HG03196 (cell line): ENCODE results near the gene TBX22.
"Not testable (repeated sequence)": the region's sequence is repeated elsewhere in the genome, so short reads cannot be mapped to it uniquely, and the experiment has no call there.

Experiments
- ATAC-seq: cut with Tn5 transposase; IDR thresholded peaks from one replicate; pipeline ENCODE4 v1.9.1; 2021; ENCODE audit not compliant: unreplicated experiment

The TBX22 gene, protein sequence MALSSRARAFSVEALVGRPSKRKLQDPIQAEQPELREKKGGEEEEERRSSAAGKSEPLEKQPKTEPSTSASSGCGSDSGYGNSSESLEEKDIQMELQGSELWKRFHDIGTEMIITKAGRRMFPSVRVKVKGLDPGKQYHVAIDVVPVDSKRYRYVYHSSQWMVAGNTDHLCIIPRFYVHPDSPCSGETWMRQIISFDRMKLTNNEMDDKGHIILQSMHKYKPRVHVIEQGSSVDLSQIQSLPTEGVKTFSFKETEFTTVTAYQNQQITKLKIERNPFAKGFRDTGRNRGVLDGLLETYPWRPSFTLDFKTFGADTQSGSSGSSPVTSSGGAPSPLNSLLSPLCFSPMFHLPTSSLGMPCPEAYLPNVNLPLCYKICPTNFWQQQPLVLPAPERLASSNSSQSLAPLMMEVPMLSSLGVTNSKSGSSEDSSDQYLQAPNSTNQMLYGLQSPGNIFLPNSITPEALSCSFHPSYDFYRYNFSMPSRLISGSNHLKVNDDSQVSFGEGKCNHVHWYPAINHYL

DNA sequence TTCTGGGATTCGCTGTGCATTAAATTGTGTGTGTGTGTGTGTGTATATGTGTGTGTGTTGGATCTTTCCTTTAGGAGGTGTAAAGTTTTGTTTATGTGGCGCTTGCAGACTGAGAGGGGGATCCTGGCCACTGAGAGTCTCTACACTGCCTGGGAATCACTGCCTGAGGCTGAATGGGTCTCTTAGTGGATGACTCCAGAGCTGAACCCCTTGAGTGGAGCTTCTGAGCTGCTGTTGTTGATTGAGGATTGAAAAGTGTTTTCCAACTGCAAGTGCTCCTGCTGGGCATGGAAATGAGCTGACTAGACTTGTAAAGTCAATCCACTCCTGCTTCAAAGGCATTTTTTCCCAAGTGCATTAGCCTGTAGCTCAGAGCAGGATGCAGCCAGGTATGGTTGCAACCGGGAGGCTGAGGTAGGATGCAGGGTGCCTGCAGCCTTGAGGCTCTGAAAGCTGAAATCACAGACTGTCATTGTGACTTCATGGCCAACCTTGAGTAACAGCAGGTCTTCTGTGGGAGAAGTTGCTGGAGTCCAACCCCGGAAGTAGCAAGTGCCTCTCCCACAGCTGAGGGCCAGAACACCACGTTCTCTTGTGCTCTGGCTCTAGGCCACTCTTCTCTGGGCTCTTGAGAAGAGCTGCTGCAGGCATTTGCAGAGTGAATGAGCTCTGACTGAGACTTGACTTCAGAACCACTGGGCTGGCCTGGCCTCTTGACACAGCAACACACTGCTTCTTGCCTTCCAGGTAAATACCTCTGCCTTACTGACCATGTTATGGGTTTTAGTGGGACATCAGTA lies at the start of gene TBX22:
Gene TBX22 (plus strand): TSS at position 613 of the 800 bp plus-strand sequence. CDS start 7,517 bp downstream, outside the sequence.
- no peak for ATAC-seq

DNA sequence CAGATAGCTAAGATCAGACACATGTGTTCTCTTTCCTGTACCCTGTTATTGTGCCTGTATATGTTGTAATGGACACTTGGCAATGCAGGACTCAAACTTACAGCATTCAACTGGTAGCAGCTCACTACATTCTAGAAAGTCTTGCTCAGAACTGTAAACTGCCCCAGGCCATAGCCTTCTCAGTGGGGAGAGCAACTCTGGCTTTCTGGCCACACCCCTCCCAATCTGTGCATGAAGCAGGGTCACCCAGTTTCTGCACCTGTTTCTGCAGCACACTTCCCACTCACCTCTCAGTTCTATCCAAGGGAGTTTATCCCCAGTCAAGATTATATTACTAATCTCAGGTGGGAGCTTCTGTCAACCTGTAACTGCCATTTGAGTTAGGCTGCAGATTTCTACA lies 38.9 kb upstream of the TBX22 start:
- ATAC-seq = no peak

DNA sequence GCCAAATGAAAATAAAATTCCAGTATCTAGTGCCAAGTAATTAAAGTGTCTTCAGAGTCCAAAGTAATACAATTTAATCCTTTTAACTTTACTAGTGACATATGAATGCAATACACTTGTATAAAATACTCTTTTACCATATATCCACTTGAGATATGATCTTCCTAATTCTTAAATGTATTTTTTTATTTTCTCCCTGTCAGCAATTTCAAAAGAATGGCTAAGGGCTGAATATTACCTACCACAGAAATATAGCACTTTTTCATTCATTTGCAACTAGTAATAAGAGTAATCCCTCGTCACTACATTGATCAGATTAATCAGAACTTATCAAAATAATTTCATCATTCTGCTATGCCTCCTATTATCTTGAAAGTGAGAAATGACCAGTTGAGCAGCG lies 10.1 kb upstream of the TBX22 start:
- no peak for ATAC-seq

DNA sequence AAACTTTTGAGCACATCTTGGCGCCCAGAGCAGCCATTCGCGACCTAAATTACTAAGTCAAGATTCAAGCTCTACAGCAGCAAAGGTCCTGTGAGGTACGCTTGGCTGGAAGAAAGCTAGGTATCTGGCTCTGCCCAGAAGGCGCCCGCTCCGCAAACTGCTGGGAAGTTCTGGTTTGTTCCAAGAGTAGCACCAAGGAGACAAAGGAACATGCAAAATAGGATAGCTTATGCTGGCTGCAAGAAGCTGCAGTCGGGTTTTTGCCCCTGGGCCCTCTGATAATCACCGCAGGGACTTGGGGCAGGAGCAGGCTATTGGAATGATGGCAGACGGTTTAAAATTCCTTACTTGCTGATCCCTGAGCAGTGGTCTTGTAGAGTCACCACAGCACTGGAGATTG lies 3.0 kb upstream of the TBX22 start:
- no peak for ATAC-seq

DNA sequence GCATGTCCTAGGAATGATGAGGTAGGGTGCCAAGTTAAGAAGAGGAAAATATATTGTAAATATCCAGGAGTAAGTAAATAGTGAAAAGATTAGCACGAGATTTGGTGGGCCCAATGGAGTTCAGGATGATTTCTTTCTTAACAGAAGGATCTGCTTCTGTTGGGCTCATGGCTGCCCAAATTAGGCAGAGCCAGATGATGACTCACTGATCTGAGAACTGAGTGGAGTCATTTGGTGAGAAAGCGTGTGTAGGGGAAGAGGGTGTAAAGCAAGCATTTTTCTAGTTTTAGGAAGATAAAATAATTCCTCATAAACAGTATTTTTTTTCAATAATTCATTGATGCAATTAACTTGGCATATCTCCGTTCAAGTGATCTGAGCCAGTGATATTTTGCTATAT lies 1.6 kb downstream of the TBX22 start:
- ATAC-seq = no peak

DNA sequence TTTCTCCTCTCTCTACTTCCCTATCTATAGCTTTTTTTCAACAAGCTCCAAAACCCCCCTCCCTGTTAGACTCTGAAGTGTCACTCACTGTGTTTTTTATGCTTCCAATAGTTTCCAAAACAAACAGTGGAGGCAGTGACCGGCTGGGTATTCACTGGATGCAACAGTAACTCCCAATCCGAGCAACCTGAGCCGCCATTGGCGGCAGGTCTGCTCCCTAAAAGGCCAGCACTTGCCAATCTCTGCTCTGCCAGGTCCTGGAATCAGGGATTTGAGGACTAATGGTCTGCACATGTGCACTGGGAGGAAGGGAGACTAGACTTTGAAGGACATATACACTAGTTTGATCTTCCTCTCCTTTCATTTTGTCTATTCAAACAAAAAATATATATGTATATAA lies 7.1 kb downstream of the TBX22 start:
- no peak for ATAC-seq

DNA sequence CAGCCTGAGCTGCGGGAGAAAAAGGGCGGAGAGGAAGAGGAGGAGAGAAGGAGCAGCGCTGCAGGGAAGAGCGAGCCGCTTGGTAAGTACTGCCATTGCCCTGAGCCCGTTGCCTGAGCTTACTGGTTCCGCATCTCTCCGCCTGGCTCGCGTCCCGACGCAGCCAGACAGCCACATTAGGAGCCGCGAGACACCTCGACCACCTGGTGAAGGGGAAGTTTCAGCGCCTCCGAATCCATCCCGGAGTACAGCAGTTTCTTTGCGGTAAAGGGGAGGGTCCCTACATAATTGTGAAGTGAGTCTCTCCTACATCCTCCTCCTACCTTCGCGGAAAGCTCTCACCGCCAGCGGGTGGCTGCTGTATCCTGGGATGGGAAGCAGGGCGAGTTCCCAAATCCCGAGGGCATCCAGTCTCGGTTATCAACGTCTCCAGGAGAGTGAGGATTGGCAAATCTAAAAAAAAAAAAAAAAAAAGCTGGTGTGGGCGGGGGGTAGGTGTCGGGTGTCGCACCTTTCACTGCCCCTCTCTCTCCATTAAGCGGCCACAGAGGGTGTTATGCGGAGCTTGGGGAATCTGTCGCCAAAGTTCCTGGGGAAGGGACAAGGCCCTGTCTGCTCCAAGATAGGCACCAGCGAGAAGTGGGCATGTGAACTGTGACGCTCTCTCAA lies 7.9 kb downstream of the TBX22 start:
- ATAC-seq = no peak

DNA sequence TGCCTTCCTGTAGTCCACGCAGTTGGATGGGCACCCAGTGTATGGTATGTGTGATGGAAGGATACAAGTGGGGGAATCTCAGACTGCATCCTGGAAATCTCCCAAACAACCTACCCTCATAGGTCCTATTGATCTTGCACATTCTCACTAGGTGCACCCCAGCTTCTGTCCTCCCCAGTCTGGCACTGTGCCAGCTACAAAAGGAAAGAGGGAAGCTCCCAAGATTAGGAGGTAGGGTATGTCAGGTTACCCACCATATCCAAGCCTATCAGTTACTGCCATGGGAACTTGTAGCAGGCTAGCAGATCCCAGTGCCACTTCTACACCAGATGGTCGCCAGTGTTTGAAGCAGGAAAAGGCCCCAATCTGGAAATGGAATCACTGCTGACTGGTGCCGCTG lies 11.6 kb downstream of the TBX22 start:
- no peak for ATAC-seq

DNA sequence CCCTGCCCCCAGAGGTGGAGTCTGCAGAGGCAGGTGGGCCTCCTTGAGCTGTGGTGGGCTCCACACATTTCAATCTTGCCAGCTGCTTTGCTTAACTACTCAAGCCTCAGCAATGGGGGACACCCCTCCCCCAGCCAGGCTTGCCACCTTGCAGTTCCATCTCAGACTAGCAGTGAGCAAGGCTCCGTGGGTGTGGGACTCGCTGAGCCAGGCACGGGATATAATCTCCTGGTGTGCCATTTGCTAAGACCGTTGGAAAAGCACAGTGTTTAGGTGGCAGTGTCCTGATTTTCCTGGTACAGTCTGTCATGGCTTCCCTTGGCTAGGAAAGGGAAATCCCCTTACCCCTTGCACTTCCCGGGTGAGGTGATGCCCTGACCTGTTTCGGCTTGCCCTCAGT lies 51.6 kb downstream of the TBX22 start:
- ATAC-seq = not testable (repeated sequence)

DNA sequence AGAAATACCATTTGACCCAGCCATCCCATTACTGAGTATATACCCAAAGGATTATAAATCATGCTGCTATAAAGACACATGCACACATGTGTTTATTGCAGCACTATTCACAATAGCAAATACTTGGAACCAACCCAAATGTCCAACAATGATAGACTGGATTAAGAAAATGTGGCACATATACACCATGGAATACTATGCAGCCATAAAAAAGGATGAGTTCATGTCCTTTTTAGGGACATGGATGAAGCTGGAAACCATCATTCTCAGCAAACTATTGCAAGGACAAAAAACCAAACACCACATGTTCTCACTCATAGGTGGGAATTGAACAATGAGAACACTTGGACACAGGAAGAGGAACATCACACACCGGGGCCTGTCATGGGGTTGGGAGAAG lies 61.1 kb downstream of the TBX22 start:
- not testable (repeated sequence) for ATAC-seq
